Endothelial cell of umbilical vein (primary cell): ENCODE data around the gene ZDHHC17. TPM values are rescaled to one million over a fixed set of nuclear protein-coding genes. Genes with fewer than 3 reads are reported as not detected.

Experiments
- BruUV-seq: library from RNA; stranded (reverse); fragments of 400-500 nt; replicated peaks from 2 replicates; lab custom pipeline; 2021; lab: Mats Ljungman, UMichigan
- CTCF ChIA-PET: fragments of 300-600, 350-600 bp; sonication (Branson Sonifier 250); formaldehyde crosslinking; loops from one replicate; lab custom pipeline; 2021; ENCODE audit warnings: antibody characterized with exemption, inconsistent platforms; lab: Charles Lee
- POLR2A ChIA-PET: fragments of 300-600, 350-600 bp; sonication (Branson Sonifier 250); formaldehyde crosslinking; loops from one replicate; lab custom pipeline; 2021; ENCODE audit warnings: antibody characterized with exemption, inconsistent platforms; lab: Charles Lee
- DNase-seq: peaks from one replicate; pipeline ENCODE4 v3.0.0-alpha.2; 2011; ENCODE audit warnings: low read depth, low spot score
- FAIRE-seq: peaks from 2 replicates; lab custom pipeline; 2011; peaks lifted over from hg19 to GRCh38; lab: Jason Lieb, UNC
- H2AFZ ChIP-seq: 2 replicates; pipeline ENCODE4 v1.6.0; 2012; ENCODE audit warnings: low read depth, low read length, control low read depth, inconsistent platforms
- H3K27ac ChIP-seq: 2 replicates; pipeline ENCODE4 v1.5.1; 2011; ENCODE audit warnings: low read depth, mild to moderate bottlenecking, control low read depth, low read length, moderate library complexity; ENCODE audit not compliant: insufficient read depth
- H3K27me3 ChIP-seq, 2 experiments: 2 replicates each; pipeline versions ENCODE4 v1.6.0 to v1.6.1; 2011; ENCODE audit warnings: low read length in 2 of 2, mixed read lengths in 1 of 2; ENCODE audit not compliant: control insufficient read depth in 2 of 2, insufficient read depth in 2 of 2
- H3K36me3 ChIP-seq, 2 experiments: 2 replicates in 1 of 2; 3 replicates in 1 of 2; pipeline ENCODE4 v1.5.1; 2011; ENCODE audit warnings: low read length in 2 of 2, mild to moderate bottlenecking in 1 of 2, moderate library complexity in 1 of 2; ENCODE audit not compliant: control insufficient read depth in 2 of 2, insufficient read depth in 2 of 2; ENCODE audit errors: extremely low read depth in 1 of 2
- H3K4me1 ChIP-seq: 3 replicates; pipeline ENCODE4 v1.5.1; 2011; ENCODE audit warnings: mild to moderate bottlenecking, low read length; ENCODE audit not compliant: control insufficient read depth, insufficient read depth; ENCODE audit errors: extremely low read depth
- H3K4me2 ChIP-seq: 2 replicates; pipeline ENCODE4 v1.6.1; 2011; ENCODE audit warnings: low read length, control low read depth, mixed read lengths; ENCODE audit not compliant: insufficient read depth
- H3K4me3 ChIP-seq, 3 experiments: fragments of 200-600 bp in 1 of 3; sonication (generic), shearing (Covaris generic) in 1 of 3; replicated peaks in 1 of 3; 2 replicates each; pipeline ENCODE4 v1.5.1; 2011 to 2016; ENCODE audit warnings: control low read depth in 3 of 3, low read length in 3 of 3, mild to moderate bottlenecking in 2 of 3, inconsistent platforms in 1 of 3, low read depth in 1 of 3, moderate library complexity in 1 of 3; ENCODE audit not compliant: insufficient read depth in 1 of 3
- H3K79me2 ChIP-seq: 2 replicates; pipeline ENCODE4 v1.6.0; 2012; ENCODE audit warnings: low read length, inconsistent platforms; ENCODE audit not compliant: control insufficient read depth, insufficient read depth
- H3K9ac ChIP-seq: replicated peaks from 2 replicates; pipeline ENCODE3; 2011; ENCODE audit warnings: low read length, control low read depth; ENCODE audit not compliant: insufficient read depth; ENCODE audit errors: extremely low read depth
- H3K9me1 ChIP-seq: replicated peaks from 3 replicates; pipeline ENCODE4 v1.6.0; 2011; ENCODE audit warnings: mild to moderate bottlenecking, low read length; ENCODE audit not compliant: control insufficient read depth, insufficient read depth; ENCODE audit errors: extremely low read depth
- H3K9me3 ChIP-seq: replicated peaks from 2 replicates; pipeline ENCODE4 v1.5.1; 2012; ENCODE audit warnings: low read length, inconsistent platforms; ENCODE audit not compliant: control insufficient read depth, insufficient read depth
- H4K20me1 ChIP-seq: replicated peaks from 2 replicates; pipeline ENCODE3; 2011; ENCODE audit warnings: mild to moderate bottlenecking, low read length; ENCODE audit not compliant: control insufficient read depth, insufficient read depth; ENCODE audit errors: extremely low read depth
- CTCF ChIP-seq, 2 donors: IDR thresholded peaks; 1 replicate in 1 of 2; 2 replicates in 1 of 2; pipeline ENCODE4 v1.5.1; 2011; ENCODE audit warnings: low read length in 2 of 2, mild to moderate bottlenecking in 2 of 2, moderate library complexity in 2 of 2, control low read depth in 1 of 2, inconsistent platforms in 1 of 2, low read depth in 1 of 2; ENCODE audit not compliant: insufficient read depth in 1 of 2; ENCODE audit errors: extremely low read depth in 1 of 2
- EZH2 ChIP-seq: IDR thresholded peaks from 2 replicates; pipeline ENCODE4 v1.6.1; 2012; ENCODE audit warnings: borderline replicate concordance, low read depth, mild to moderate bottlenecking, moderate library complexity, low read length, inconsistent platforms; ENCODE audit not compliant: severe bottlenecking
- FOS ChIP-seq: IDR thresholded peaks from 2 replicates; pipeline ENCODE4 v1.6.1; 2011; ENCODE audit warnings: mild to moderate bottlenecking, low read length, moderate library complexity, borderline replicate concordance; ENCODE audit not compliant: insufficient read depth
- GATA2 ChIP-seq: IDR thresholded peaks from 2 replicates; pipeline ENCODE4 v1.7.0; 2011; ENCODE audit warnings: low read depth, mild to moderate bottlenecking, moderate library complexity, mixed read lengths, low read length; ENCODE audit not compliant: insufficient read length, insufficient read depth
- JUN ChIP-seq: IDR thresholded peaks from 2 replicates; pipeline ENCODE4 v1.6.1; 2011; ENCODE audit warnings: borderline replicate concordance, low read depth; ENCODE audit not compliant: insufficient read length, insufficient read depth
- MAX ChIP-seq: IDR thresholded peaks from 2 replicates; pipeline ENCODE4 v1.6.1; 2011; ENCODE audit not compliant: insufficient read depth, insufficient read length
- MYC ChIP-seq: IDR thresholded peaks from one replicate; pipeline ENCODE4 v1.6.1; 2011; ENCODE audit warnings: mild to moderate bottlenecking, low read depth, low read length
- POLR2A ChIP-seq: IDR thresholded peaks from 2 replicates; pipeline ENCODE4 v1.6.1; 2012; ENCODE audit warnings: low read depth, mild to moderate bottlenecking, control low read depth, low read length
- POLR2AphosphoS5 ChIP-seq: IDR thresholded peaks from 2 replicates; pipeline ENCODE4 v1.6.1; 2012; ENCODE audit warnings: low read depth, mild to moderate bottlenecking, control low read depth, low read length, moderate library complexity; ENCODE audit not compliant: insufficient read depth
- dilution Hi-C: fragments of 300-500 bp; cut with MboI; formaldehyde crosslinking; loops from one replicate; pipeline ENCODE4 v1.15.0; 2019; ENCODE audit warnings: low sequenced_read_pairs; ENCODE audit not compliant: extremely low pct_ligation_motif_present
- intact Hi-C: fragments of 100-400 bp; cut with micrococcal nuclease; formaldehyde crosslinking; loops from one replicate; pipeline ENCODE4 v1.10.0; 2022
- polyA plus RNA-seq, 4 experiments: library from polyadenylated mRNA; depleted of rRNA in 3 of 4; stranded (reverse) in 3 of 4; unstranded in 1 of 4; fragments of >200 nt; gene quantifications; 2 replicates each; pipeline versions ENCODE4 v1.2.1 to v1.2.3, GENCODE V29; 2011 to 2012; ENCODE audit warnings: missing spikeins in 1 of 4
- total RNA-seq: library from RNA; stranded (reverse); gene quantifications from 2 replicates; pipeline ENCODE4 v1.2.3, GENCODE V29; 2021

The ZDHHC17 gene
- total and polyA plus RNA-seq, 2 donors (not counting 3 experiments of a cell fraction or from before 2014, with no cell fraction given), result 21.2 to 26.9 TPM

DNA sequence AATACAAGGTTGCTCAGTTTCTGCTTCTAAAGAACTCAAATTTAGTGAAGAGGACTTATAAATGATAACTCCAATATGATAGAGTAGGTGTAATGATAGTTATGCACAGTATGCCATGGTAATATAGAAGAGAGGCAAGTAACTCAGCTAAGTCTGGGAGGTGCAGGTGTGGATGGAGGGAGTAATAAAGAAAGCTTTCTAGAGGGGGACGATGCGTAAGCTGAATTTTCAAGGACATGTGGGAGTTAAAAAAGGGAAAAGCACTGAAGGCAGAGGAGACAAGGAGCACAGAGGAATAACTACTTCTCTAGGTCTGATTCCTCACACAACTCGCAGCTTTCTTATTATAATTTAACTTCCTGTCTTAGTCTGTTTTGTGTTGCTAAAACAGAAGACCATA is 49.1 kb upstream of the ZDHHC17 start:
- intact Hi-C loops (loop anchor here (1.0 kb wide), 1 partner anchor 21 kb away; no protein-coding TSS in a partner anchor), dilution Hi-C loops (no loop called here)
- FAIRE-seq (no peak), DNase-seq (no peak)
- BruUV-seq, result no TSS peak
- Histone ChIP-seq H3K4me3 (no peak overlapping the region), H3K9me1 (no peaks in the 10 kb centered on the region), H3K9me3 (no peaks in the 10 kb centered on the region), H2AFZ (no peak overlapping the region), H3K9ac (no peak overlapping the region), H4K20me1 (no peaks in the 10 kb centered on the region), H3K27ac (no peak overlapping the region), H3K27me3 (no peaks in the 10 kb centered on the region), H3K36me3 (no peaks in the 10 kb centered on the region), H3K79me2 (no peaks in the 10 kb centered on the region), H3K4me2 (no peak overlapping the region), H3K4me1 (peaks cover 3% of the 10 kb centered on the region)
- ChIA-PET CTCF (interaction anchor here (0.7 kb wide), 1 partner anchor 14 kb away, joined by 3 read pairs; no protein-coding TSS in a partner anchor), POLR2A (no interaction called here)
- TF ChIP-seq MYC (no peak), GATA2 (no peak), MAX (no peak), POLR2A (no peak), EZH2 (no peak), POLR2AphosphoS5 (no peak), CTCF (IDR thresholded peaks at IDR 0.05; ENCODE audit: extremely low read depth in 1 of 2, insufficient read depth in 1 of 2, low read depth in 1 of 2, low read length in 2 of 2) (no peak), JUN (no peak), FOS (no peak)
